Activated CD8-positive, alpha-beta memory T cell treated with anti-CD3 and anti-CD28 coated beads, Interleukin-2, amount 10 ng/mL, durations not matched to agents 7 days and 5 days (primary cell): Measurements from ENCODE around the gene COL3A1. TPM values are rescaled to one million over a fixed set of nuclear protein-coding genes. Genes with fewer than 3 reads are reported as not detected.

ENCODE experiments used
- ATAC-seq: fragments of 150-1000 bp; cut with Tn5 transposase; one replicate; pipeline ENCODE4 v1.10.0; 2021; ENCODE audit warnings: moderate library complexity
- CTCF ChIA-PET: fragments of 350-600 bp; sonication (Branson Sonifier 250); formaldehyde crosslinking; loops from one replicate; lab custom pipeline; 2021; ENCODE audit warnings: antibody characterized with exemption; lab: Charles Lee
- DNase-seq: peaks from one replicate; pipeline ENCODE4 v3.0.0-alpha.2; 2020
- H3K27ac Mint-ChIP-seq: one replicate; pipeline ENCODE4 v1.8.0; 2021; ENCODE audit warnings: mild to moderate bottlenecking, mixed read lengths
- H3K27me3 Mint-ChIP-seq: one replicate; pipeline ENCODE4 v1.8.0; 2021; ENCODE audit warnings: mixed read lengths
- H3K36me3 Mint-ChIP-seq: one replicate; pipeline ENCODE4 v1.8.0; 2021; ENCODE audit warnings: mild to moderate bottlenecking, mixed read lengths
- H3K4me1 Mint-ChIP-seq: one replicate; pipeline ENCODE4 v1.8.0; 2021; ENCODE audit warnings: mixed read lengths
- H3K4me3 Mint-ChIP-seq: one replicate; pipeline ENCODE4 v1.8.0; 2021; ENCODE audit warnings: mild to moderate bottlenecking, moderate library complexity, mixed read lengths
- H3K9me3 Mint-ChIP-seq: one replicate; pipeline ENCODE4 v1.8.0; 2022; ENCODE audit warnings: low read depth, mixed read lengths
- microRNA-seq: library from miRNA; unstranded; fragments of <30 nt; microRNA quantifications from one replicate; pipeline ENCODE4 v1.2.0, GENCODE V29; 2022
- total RNA-seq, 2 experiments: library from RNA; stranded (reverse); gene quantifications; one replicate each; pipeline ENCODE4 v1.2.3, GENCODE V29; 2021

Gene COL3A1
- total RNA-seq, 2 experiments from 2014 or later = 0.23 TPM; not detected in 1

- H3K9me3 Mint-ChIP-seq = no peaks in the 10 kb centered on the region
- no peaks in the 10 kb centered on the region for H3K36me3 Mint-ChIP-seq
- H3K27me3 Mint-ChIP-seq = no peaks in the 10 kb centered on the region
- no peak overlapping the region for H3K4me3 Mint-ChIP-seq
- ATAC-seq (no peak), DNase-seq (no peak)
- no peaks in the 10 kb centered on the region for H3K4me1 Mint-ChIP-seq
- H3K27ac Mint-ChIP-seq = no peak overlapping the region
- CTCF ChIA-PET = no interaction called here
Observed at GRCh38 chr2:189048189-189048588, 74.0 kb downstream of the COL3A1 start.

- H3K27me3 Mint-ChIP-seq = no peaks in the 10 kb centered on the region
- ATAC-seq = no peak
- H3K4me1 Mint-ChIP-seq = no peaks in the 10 kb centered on the region
- CTCF ChIA-PET = no interaction called here
- H3K4me3 Mint-ChIP-seq = no peak overlapping the region
- H3K36me3 Mint-ChIP-seq = no peaks in the 10 kb centered on the region
- H3K9me3 Mint-ChIP-seq = no peaks in the 10 kb centered on the region
- H3K27ac Mint-ChIP-seq = no peak overlapping the region
- DNase-seq = no peak
Observed at GRCh38 chr2:189049709-189050164, 75.6 kb downstream of the COL3A1 start.

DNA sequence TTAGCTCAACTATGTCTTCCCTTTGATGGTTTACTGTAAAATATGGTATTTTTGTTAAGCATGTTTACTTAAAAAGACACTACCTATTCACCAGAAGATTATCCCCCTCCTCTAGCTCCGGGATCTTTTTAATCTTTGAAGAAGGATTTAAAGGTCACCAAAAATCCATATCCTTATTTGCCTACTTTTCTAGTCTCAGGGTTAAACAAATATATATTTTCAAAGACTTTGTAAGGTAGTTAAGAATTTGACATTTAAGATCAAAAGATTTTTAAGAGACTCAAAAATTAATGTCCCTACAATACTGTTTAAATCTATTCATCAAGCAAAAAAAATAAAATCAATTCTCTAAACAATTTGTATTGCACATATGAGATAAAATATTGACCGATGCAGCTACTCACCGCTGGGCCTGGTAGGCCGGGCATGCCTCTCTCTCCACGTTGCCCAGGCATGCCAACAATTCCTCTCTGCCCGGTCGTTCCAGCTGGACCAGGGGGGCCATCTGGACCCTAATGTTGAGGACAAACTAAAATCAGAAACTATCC lies 76.1 kb downstream of the COL3A1 start:
- Mint-ChIP-seq H3K27ac (no peak overlapping the region), H3K36me3 (no peaks in the 10 kb centered on the region), H3K9me3 (no peaks in the 10 kb centered on the region), H3K4me1 (no peaks in the 10 kb centered on the region), H3K4me3 (no peak overlapping the region), H3K27me3 (no peaks in the 10 kb centered on the region)
- ATAC-seq = no peak
- DNase-seq = no peak
- CTCF ChIA-PET = no interaction called here

DNA sequence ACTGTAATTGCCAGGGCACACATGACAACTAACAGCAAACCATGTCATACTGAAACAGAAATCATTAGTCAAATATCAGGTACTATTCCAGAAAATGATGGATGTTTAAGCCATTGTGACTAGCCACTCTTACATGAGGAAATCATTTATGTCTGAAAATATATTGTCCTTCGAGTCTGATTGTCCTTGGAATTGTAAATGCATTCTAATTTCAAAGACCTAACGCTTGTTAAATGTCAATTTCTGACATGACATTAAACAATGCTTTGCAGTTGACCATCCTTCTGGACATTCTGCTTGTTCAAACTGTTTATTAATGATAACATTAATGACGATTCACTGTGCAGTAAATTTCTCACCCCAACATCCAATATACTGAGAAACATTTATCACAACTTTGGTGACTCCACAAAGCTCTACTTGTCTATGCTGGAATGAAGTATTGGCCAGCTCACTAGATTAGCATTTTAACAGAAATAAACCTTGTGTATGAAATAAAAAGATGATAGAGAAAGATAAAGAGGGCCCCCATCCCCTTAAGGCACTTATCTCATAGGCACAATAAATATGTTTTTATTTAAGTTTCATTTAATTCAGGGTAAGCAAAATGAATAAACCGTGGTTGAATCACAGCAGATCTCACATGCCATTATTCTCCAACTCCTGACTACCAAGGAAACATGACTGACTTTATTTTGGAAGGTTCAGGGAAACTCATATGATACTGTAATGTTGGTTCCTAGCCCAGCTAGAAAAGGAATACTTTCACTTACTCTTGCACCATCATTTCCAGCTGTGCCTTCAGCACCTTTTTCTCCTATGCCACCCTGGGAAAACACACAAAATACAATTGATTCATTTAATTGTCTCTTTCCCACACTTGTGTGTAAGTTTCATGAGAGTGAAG lies 82.3 kb downstream of the COL3A1 start:
- H3K4me3 Mint-ChIP-seq = no peak overlapping the region
- CTCF ChIA-PET = no interaction called here
- H3K27ac Mint-ChIP-seq = no peak overlapping the region
- H3K27me3 Mint-ChIP-seq = no peaks in the 10 kb centered on the region
- H3K9me3 Mint-ChIP-seq = no peaks in the 10 kb centered on the region
- no peaks in the 10 kb centered on the region for H3K36me3 Mint-ChIP-seq
- DNase-seq (no peak), ATAC-seq (no peak)
- H3K4me1 Mint-ChIP-seq = no peaks in the 10 kb centered on the region

GRCh38 chr2:189057316-189057715 lies 83.1 kb downstream of the COL3A1 start:
- Mint-ChIP-seq H3K4me3 (no peak overlapping the region), H3K27me3 (no peaks in the 10 kb centered on the region), H3K27ac (no peak overlapping the region), H3K4me1 (no peaks in the 10 kb centered on the region), H3K9me3 (no peaks in the 10 kb centered on the region), H3K36me3 (no peaks in the 10 kb centered on the region)
- CTCF ChIA-PET = no interaction called here
- DNase-seq (no peak), ATAC-seq (no peak)

- no peaks in the 10 kb centered on the region for H3K4me1 Mint-ChIP-seq
- no peaks in the 10 kb centered on the region for H3K36me3 Mint-ChIP-seq
- H3K27ac Mint-ChIP-seq = no peak overlapping the region
- no peak overlapping the region for H3K4me3 Mint-ChIP-seq
- ATAC-seq (no peak), DNase-seq (no peak)
- no peaks in the 10 kb centered on the region for H3K27me3 Mint-ChIP-seq
- H3K9me3 Mint-ChIP-seq = no peaks in the 10 kb centered on the region
- CTCF ChIA-PET = no interaction called here
Observed at GRCh38 chr2:189060096-189060642, 86.0 kb downstream of the COL3A1 start.

Small RNA genes lying within 50 kb of the gene (microRNA-seq; reads per million reads assigned to microRNA genes)
- not detected for gene MIR1245A
- not detected for gene MIR1245B
- gene MIR3606 = not detected

Other genes starting within 250 kb of the COL3A1 start
- gene COL5A2, start 205.4 kb downstream of the COL3A1 start, total RNA-seq = 1 to 10 TPM; 1.0 to 4.6 TPM